H7 (cell line): ENCODE measurements around the gene ANKRD60. TPM values are rescaled to one million over a fixed set of nuclear protein-coding genes. Genes with fewer than 3 reads are reported as not detected.

Experiments used
- DNase-seq: peaks from one replicate; pipeline ENCODE4 v3.0.0; 2012
- H3K27me3 ChIP-seq: 2 replicates; pipeline ENCODE4 v1.6.0; 2011; ENCODE audit warnings: mild to moderate bottlenecking, low read length; ENCODE audit not compliant: control insufficient read depth, insufficient read depth
- H3K36me3 ChIP-seq: replicated peaks from 2 replicates; pipeline ENCODE4 v1.5.1; 2011; ENCODE audit warnings: low read length; ENCODE audit not compliant: control insufficient read depth, insufficient read depth
- H3K4me3 ChIP-seq: 2 replicates; pipeline ENCODE4 v1.5.1; 2011; ENCODE audit warnings: low read depth, mild to moderate bottlenecking, control low read depth, low read length, moderate library complexity; ENCODE audit not compliant: insufficient read depth
- total RNA-seq: library from RNA; depleted of rRNA; stranded (reverse); fragments of >200 nt; shearing (Covaris generic); gene quantifications from 2 replicates; pipeline ENCODE4 v1.2.3, GENCODE V29; 2014

Gene ANKRD60
- total RNA-seq, 1 experiment from 2014 or later, result not detected

GRCh38 chr20:58254890-58255289, 26.4 kb upstream of the ANKRD60 start:
- no peak overlapping the region for H3K4me3 ChIP-seq
- no peak for DNase-seq
- H3K36me3 ChIP-seq, result no peaks in the 10 kb centered on the region
- H3K27me3 ChIP-seq, result no peaks in the 10 kb centered on the region

DNA sequence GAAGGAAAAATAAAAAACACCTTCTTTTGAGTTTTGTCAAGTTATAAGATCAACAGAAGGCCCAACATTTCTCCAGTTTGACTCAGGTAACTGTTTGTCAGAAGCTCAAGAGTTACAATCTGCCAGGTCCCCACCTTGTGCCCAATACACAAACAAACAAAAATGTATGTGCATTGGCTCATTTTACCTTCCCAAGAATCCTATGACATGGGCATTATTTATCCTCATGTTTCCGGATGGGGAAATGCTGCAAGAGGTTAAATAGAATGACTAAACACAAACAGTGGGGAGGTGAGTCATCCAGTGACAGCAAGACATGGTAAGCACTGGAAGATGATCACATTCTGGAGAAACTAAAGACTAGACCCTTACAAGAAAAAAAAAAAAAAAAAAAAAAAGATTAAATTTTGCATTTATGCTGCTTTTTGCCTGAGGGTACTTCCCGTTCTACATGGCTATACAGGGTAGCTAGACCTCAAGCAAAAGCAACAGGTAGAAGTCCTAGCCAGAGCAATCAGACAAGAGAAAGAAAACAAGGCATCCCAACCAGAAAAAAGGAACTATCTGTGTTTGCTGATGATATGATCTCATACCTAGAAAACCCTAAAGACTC, 23.6 kb upstream of the ANKRD60 start:
- no peak for DNase-seq
- H3K27me3 ChIP-seq, result no peaks in the 10 kb centered on the region
- H3K4me3 ChIP-seq, result no peak overlapping the region
- peaks cover 3% of the 10 kb centered on the region; the same call in 1 of the 2 replicates for H3K36me3 ChIP-seq

DNA sequence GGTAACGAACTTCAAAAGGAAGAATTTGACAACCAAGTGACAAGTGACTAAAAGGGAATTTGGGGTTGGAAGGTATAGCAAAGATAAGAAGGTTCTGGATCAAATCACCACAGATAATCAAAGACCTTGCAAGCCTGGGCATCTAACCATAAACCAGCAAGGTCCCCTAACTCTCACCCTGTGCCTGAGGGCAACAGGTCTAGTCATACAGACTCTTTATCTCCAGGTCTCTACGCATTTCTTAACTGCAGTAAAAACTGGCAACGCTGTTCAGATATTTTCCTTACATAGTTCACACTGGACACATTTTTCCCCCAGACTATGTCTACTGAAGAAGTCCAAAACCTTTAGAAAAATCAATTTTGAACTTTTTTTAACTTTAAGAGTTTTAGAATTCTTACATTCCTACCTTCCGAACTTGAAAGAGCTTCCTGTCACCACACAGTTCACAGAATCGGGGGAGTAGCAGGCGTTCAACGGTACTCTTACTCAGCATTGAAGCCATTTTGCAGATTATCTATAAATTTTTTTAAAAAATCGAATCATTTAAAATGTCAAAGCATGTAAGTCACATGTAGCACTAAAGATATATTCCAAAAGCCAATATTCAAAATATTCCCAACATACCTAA, 23.0 kb upstream of the ANKRD60 start:
- DNase-seq, result no peak
- H3K36me3 ChIP-seq, result peaks cover 5% of the 10 kb centered on the region

DNA sequence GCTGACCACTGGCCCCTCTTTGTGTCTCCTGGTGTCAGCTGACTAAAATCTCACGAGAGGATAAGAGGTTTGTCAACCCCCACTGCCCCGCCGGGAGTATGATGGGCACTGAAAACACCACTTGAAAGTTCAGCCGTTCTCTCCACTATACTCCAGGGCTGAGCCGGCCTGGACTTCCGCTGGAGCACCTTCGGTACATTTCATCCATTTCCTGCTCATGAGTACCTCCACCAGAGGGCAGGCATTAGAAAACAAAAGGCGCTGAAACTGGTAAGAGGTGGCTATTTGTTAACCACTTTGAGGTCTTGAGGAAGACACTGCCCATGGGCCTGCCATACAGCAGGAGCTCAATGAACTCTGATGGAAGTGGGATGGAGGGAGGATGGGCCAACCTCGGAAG, 17.9 kb upstream of the ANKRD60 start:
- Histone ChIP-seq H3K27me3 (no peaks in the 10 kb centered on the region), H3K4me3 (no peak overlapping the region), H3K36me3 (peaks cover 16% of the 10 kb centered on the region)
- DNase-seq, result no peak

More for the DNA sequence above, 23.0 kb upstream of the ANKRD60 start:
- Histone ChIP-seq H3K27me3 (no peaks in the 10 kb centered on the region), H3K4me3 (no peak overlapping the region)

DNA sequence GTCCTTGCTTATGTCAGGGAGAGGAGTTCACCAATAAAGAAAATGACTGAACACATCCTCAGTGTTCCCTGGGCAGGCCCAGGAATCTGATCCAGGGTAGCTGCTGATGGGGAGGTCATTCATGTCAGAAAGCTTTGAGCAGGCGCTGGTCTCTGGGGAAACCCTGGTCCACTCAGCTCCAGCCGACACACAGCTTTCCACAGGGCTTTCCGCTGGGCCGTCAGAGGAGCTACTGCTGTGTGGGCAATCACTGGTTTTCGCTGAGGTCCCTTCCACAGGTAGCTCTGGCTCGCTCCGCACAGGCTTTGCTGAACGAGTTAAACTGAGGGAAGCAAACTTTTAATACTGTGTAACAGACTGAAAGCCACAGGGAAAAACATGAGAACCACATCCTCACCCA, 17.5 kb upstream of the ANKRD60 start:
- H3K36me3 ChIP-seq, result peaks cover 16% of the 10 kb centered on the region
- H3K4me3 ChIP-seq, result no peak overlapping the region
- H3K27me3 ChIP-seq, result no peaks in the 10 kb centered on the region
- no peak for DNase-seq

- DNase-seq, result no peak
- Histone ChIP-seq H3K27me3 (no peaks in the 10 kb centered on the region), H3K36me3 (peaks cover 16% of the 10 kb centered on the region), H3K4me3 (no peak overlapping the region)
These were observed 16.9 kb upstream of the ANKRD60 start for GRCh38 chr20:58245181-58245891.

DNA sequence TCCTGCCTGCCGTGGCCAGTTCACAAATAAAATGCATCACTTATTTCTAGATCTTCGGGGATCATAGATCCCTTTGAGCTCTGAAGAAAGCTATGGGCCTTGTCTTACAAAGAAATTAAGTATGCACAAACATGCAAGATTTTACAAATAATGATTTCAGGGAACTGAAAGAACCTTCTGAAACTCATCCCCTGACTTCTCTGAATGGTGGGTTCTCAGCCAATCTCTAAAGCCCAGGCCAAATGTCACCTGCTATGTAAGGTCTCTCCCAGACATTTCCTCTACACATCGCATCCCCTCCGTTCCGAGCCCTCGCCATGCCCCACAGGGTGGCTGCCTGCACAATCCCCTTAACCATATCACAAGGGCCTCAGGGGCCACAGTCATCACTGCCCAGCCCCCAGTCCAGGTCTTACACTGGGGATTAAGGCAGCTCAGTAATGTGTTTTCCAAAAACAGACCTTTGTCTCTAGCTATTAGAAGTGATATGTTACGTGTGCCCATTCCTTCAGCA, 16.1 kb upstream of the ANKRD60 start:
- H3K27me3 ChIP-seq, result no peaks in the 10 kb centered on the region
- DNase-seq, result no peak
- H3K4me3 ChIP-seq, result no peak overlapping the region
- H3K36me3 ChIP-seq, result peaks cover 16% of the 10 kb centered on the region

DNA sequence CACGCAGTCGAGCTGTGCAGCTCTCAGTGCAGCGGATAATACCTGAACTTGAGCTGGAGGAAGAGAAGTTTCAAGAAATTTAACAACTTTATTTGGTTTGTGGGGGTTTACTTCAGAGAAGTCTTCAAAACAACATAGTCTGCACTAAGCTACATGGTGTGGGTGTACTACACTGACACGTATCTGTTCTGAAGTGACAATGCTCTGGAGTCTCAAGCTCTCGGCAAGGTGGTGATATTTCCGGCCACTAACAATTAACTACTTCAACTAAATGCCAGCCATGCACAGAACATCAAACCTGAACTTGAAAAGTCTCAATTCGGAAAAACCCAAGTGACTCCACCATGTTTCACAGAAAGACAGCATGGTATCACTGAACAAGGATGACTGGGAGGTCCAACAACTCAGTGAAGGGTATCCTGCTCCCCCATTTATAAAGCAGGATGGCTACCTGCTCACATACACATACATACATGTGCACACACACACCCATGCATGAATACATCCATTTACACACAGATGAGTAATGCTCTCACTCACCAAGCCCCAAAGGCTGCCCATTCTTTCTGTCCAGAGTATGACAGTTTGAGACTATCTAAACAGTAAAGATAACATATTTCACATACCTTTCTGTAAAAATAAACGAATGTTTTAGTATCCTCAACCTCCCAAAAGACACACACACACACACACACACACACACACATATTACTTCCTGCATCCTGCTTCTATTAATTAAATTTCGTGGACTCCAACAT, 15.4 kb upstream of the ANKRD60 start:
- H3K36me3 ChIP-seq, result peaks cover 16% of the 10 kb centered on the region
- H3K4me3 ChIP-seq, result no peak overlapping the region
- DNase-seq, result no peak
- no peaks in the 10 kb centered on the region for H3K27me3 ChIP-seq

DNA sequence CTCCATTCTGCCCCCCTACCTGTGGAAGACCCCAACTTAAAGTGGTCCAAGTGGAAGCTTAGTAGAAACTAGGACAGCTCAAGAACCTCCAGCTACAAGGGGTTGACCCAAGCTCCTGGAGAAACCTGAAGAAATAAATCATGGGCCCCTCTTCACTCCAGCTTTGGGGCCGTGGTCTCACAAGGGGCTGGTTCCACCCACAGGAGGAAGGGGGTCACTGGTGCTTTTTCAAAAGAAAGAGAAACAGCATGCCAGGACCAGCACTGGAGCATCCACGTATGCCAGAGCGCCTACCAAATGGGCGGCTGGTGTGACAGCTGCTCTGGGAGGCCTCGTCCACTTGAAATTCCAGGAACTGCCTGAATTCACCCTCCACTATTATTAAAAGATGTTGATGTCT, 14.4 kb upstream of the ANKRD60 start:
- H3K4me3 ChIP-seq, result no peak overlapping the region
- DNase-seq, result no peak
- no peaks in the 10 kb centered on the region for H3K27me3 ChIP-seq
- peaks cover 16% of the 10 kb centered on the region for H3K36me3 ChIP-seq

DNA sequence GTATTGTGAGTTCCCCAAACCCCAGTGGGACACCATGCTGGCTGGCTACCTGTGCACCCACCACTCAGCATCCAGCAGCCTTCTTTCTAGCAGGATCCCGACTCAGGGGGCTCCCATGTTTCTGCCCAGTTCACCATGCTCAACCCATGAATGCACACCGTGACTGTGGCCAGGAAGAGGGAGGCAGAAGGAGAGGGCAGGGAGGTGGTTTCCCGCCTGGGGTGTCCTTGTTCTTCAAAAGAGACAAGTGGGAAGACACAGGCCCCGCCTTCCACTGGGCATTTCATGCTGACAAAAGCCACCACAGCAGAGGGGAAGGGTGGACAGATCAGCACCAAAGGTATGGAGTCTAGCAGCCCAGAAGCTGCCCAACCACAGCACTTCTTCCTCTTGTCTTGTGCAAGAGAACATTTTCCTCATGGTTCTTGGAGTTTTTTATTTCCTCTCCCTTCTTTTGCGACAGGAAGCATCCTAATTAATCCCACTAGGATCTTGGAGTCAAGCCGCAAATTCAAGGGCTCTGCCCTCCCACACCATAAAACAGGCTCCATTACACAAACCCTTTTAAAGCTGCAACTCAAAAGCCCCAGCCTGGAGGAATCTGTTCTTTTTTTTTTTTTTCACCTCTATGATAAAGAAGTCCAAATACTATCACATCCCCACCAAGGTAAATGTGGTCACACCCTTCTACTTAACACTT, 13.5 kb upstream of the ANKRD60 start:
- Histone ChIP-seq H3K27me3 (no peaks in the 10 kb centered on the region), H3K4me3 (no peak overlapping the region), H3K36me3 (peaks cover 13% of the 10 kb centered on the region)
- no peak for DNase-seq

DNA sequence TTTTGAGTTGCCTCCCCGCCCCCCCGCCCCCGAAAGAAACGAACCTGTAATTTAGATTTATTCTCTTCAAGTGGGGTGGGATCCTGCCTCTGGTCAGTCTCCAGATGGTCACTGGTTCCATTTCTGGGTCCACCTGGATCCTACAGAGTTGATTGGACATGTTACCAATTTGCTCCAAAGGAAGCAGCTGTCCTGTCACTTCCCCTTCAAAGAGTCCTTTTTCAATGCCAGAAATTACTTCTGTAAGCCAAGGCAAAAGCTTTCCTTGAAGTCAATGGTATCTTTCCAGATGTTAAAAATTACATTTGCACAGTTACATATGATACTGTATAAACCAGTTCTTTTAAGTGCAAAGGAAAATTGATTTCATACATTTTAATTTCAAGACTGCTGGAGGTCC, 12.0 kb upstream of the ANKRD60 start:
- H3K27me3 ChIP-seq, result no peaks in the 10 kb centered on the region; the same call in 1 of the 2 replicates
- DNase-seq, result no peak
- peaks cover 9% of the 10 kb centered on the region for H3K36me3 ChIP-seq
- no peak overlapping the region for H3K4me3 ChIP-seq

GRCh38 chr20:58239216-58239615, 10.8 kb upstream of the ANKRD60 start:
- no peak overlapping the region for H3K4me3 ChIP-seq
- no peaks in the 10 kb centered on the region; the same call in 1 of the 2 replicates for H3K27me3 ChIP-seq
- no peak for DNase-seq
- peaks cover 6% of the 10 kb centered on the region for H3K36me3 ChIP-seq

DNA sequence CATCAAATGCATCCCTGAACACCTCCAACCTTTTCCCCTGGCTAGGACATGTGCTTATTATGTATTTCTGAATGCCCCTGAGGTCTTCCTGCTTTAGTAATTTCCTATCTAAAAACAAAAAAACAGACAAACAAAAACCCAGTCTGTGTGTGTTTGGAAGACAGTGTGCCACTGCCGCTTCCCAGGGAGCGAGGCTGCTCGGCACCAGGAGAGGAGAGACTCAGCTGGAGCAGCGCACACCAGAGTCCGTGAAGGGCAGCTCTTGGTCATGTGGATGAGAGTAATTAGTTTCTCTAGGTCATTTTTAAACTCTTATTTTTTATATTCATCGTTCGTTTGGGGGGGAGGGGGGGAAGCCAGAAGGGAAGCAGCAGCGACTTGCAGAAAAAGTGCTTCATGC, 10.0 kb upstream of the ANKRD60 start:
- H3K4me3 ChIP-seq, result no peak overlapping the region
- DNase-seq, result no peak
- no peaks in the 10 kb centered on the region; the same call in 1 of the 2 replicates for H3K27me3 ChIP-seq
- peaks cover 6% of the 10 kb centered on the region for H3K36me3 ChIP-seq
